Measurements from ENCODE around the gene UQCR11. TPM values are rescaled to one million over a fixed set of nuclear protein-coding genes. Genes with fewer than 3 reads are reported as not detected.

The UQCR11 gene
- total RNA-seq, 6 donors from 2014 or later, result 10.5 to 216 (median 67.3) TPM

GRCh38 chr19:1582201-1582600 lies 23.1 kb downstream of the UQCR11 start:
- H3K27ac ChIP-seq, result no peak overlapping the region
- ATAC-seq (ENCODE audit: low FRiP score in 2 of 2), result no peak
- WGBS, 2 donors, result 86 to 94% methylated on average over 4 to 9 of the region's 9 CpGs
- no peak for DNase-seq
- H3K9me3 ChIP-seq, result no peaks in the 10 kb centered on the region
- H3K27me3 ChIP-seq, result no peaks in the 10 kb centered on the region
- peaks cover 10 to 76% (median 67%) of the 10 kb centered on the region in 4 donors for H3K36me3 ChIP-seq
- TF ChIP-seq, protein P1, sequence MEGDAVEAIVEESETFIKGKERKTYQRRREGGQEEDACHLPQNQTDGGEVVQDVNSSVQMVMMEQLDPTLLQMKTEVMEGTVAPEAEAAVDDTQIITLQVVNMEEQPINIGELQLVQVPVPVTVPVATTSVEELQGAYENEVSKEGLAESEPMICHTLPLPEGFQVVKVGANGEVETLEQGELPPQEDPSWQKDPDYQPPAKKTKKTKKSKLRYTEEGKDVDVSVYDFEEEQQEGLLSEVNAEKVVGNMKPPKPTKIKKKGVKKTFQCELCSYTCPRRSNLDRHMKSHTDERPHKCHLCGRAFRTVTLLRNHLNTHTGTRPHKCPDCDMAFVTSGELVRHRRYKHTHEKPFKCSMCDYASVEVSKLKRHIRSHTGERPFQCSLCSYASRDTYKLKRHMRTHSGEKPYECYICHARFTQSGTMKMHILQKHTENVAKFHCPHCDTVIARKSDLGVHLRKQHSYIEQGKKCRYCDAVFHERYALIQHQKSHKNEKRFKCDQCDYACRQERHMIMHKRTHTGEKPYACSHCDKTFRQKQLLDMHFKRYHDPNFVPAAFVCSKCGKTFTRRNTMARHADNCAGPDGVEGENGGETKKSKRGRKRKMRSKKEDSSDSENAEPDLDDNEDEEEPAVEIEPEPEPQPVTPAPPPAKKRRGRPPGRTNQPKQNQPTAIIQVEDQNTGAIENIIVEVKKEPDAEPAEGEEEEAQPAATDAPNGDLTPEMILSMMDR (IDR thresholded peaks at IDR 0.05), result no peak
- TF ChIP-seq EP300 (IDR thresholded peaks at IDR 0.05) (no peak), POLR2A (IDR thresholded peaks at IDR 0.05) (no peak), POLR2AphosphoS5 (IDR thresholded peaks at IDR 0.05) (no peak)
- no peaks in the 10 kb centered on the region for H3K4me1 ChIP-seq
- H3K4me3 ChIP-seq, result no peak overlapping the region

GRCh38 chr19:1580957-1581356 lies 24.3 kb downstream of the UQCR11 start:
- no peak overlapping the region for H3K27ac ChIP-seq
- DNase-seq (no peak), ATAC-seq (ENCODE audit: low FRiP score in 2 of 2) (no peak)
- 95 to 96% methylated on average over 10 to 22 of the region's 22 CpGs for WGBS, 2 donors
- peaks cover 10 to 88% (median 78%) of the 10 kb centered on the region in 4 donors for H3K36me3 ChIP-seq
- H3K4me1 ChIP-seq, result no peaks in the 10 kb centered on the region
- no peak overlapping the region for H3K4me3 ChIP-seq
- no peaks in the 10 kb centered on the region for H3K27me3 ChIP-seq
- H3K9me3 ChIP-seq, result no peaks in the 10 kb centered on the region
- TF ChIP-seq POLR2A (IDR thresholded peaks at IDR 0.05), result no peak
- no peak for TF ChIP-seq EP300 (IDR thresholded peaks at IDR 0.05)
- TF ChIP-seq, protein P1 (IDR thresholded peaks at IDR 0.05), result no peak
- no peak for TF ChIP-seq POLR2AphosphoS5 (IDR thresholded peaks at IDR 0.05)

DNA sequence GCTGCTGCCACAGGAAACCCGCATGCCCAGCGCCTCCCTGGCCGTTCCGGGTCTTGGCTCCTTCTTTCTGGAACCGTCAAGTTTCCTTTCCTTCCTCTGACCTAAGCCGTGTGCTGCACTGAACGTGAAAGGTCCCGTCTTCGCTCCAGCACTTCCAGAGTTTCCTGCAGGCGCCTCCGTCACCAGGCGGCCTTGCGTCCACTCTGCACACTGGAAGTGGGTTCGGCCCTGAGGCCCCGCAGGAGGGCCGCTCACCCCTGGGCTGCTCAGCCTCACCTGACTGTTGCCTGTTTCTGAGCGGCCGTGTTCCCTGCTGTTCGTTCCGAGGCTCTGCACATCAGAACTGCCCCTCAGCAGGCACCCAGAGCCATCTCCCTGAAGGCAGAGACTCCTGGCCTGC lies 24.9 kb downstream of the UQCR11 start:
- DNase-seq (no peak), ATAC-seq (ENCODE audit: low FRiP score in 2 of 2) (no peak)
- Histone ChIP-seq H3K36me3 (peaks cover 10 to 88% (median 78%) of the 10 kb centered on the region in 4 donors), H3K4me1 (no peaks in the 10 kb centered on the region), H3K9me3 (no peaks in the 10 kb centered on the region), H3K27ac (no peak overlapping the region), H3K27me3 (no peaks in the 10 kb centered on the region), H3K4me3 (no peak overlapping the region)
- 91 to 94% methylated on average over 13 to 20 of the region's 20 CpGs for whole genome bisulfite sequencing, 2 donors
- no peak for TF ChIP-seq POLR2A (IDR thresholded peaks at IDR 0.05)
- TF ChIP-seq POLR2AphosphoS5 (IDR thresholded peaks at IDR 0.05), result no peak
- TF ChIP-seq, protein P1 (IDR thresholded peaks at IDR 0.05), result no peak
- TF ChIP-seq EP300 (IDR thresholded peaks at IDR 0.05), result no peak

DNA sequence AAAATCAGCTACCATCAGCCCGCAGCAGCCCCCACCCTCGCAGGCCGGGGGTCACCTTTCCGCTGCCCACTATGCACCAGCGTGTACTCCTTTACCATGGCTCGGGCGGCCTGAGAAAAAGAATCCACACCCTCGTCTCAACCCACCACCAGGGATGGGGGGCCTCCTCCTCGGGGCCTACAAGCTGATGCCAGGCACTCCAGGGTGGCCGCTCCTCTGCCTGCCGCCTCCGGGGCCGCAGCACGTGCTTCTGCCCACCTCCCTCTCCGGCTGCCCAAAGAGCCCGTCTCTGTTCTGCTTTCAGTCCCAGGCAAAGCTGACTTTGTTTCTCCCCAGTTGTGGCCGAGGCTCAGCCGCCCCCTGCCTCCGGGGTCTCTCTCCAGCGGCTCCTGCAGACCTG lies 26.0 kb downstream of the UQCR11 start:
- H3K4me3 ChIP-seq, result no peak overlapping the region
- H3K27ac ChIP-seq, result no peak overlapping the region
- H3K4me1 ChIP-seq, result no peaks in the 10 kb centered on the region
- no peak for TF ChIP-seq POLR2A (IDR thresholded peaks at IDR 0.05)
- TF ChIP-seq POLR2AphosphoS5 (IDR thresholded peaks at IDR 0.05), result no peak
- TF ChIP-seq, protein P1 (IDR thresholded peaks at IDR 0.05), result no peak
- TF ChIP-seq EP300 (IDR thresholded peaks at IDR 0.05), result no peak
- peaks cover 10 to 79% (median 73%) of the 10 kb centered on the region in 4 donors for H3K36me3 ChIP-seq
- WGBS, 2 donors, result 91 to 96% methylated on average over 20 of the region's 20 CpGs
- no peaks in the 10 kb centered on the region for H3K9me3 ChIP-seq
- H3K27me3 ChIP-seq, result no peaks in the 10 kb centered on the region
- no peak for ATAC-seq (ENCODE audit: low FRiP score in 2 of 2)
- DNase-seq, result no peak

DNA sequence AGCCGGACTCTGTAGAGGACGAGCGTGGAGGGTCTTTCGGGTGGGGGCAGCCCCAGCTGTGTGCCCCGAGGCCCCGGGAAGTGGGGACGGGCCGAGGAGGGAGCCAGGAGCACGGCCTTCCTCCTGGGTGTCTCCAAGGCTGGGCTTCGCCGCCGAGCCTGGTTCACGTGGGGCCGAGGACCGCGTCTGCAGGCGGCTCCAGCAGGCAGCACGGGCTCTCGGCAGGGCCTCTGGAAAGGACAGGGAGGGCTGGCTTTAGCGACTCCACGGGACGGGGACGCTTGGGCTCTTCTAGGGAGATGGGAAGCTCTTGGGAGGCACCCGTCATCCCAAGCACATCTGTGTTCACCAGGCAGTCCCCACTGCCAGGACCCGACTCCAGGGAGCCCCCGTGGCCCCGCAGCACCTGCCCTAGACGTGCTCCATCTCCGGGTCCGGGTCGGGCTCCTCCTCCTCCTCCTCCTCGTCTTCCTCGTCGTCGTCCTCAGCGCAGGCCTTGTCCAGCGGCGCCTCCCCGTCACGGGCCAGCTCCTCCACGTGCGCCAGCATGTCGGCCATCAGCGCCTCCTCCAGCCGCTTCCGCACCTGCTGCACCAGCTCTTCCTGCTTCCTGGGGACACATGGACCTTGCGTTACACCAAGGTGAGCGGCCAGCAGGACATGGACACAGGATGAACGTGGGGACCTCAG lies 27.2 kb downstream of the UQCR11 start:
- DNase-seq (peak in 1 of 2 donors; percentile 81), ATAC-seq (ENCODE audit: low FRiP score in 2 of 2) (peak in 1 of 2 donors; percentile 6)
- TF ChIP-seq EP300 (IDR thresholded peaks at IDR 0.05) (no peak), POLR2AphosphoS5 (IDR thresholded peaks at IDR 0.05) (no peak), POLR2A (IDR thresholded peaks at IDR 0.05) (no peak)
- TF ChIP-seq, protein P1 (IDR thresholded peaks at IDR 0.05), result no peak
- H3K27ac ChIP-seq, result no peak overlapping the region
- no peaks in the 10 kb centered on the region for H3K9me3 ChIP-seq
- no peaks in the 10 kb centered on the region for H3K27me3 ChIP-seq
- WGBS, 2 donors, result 92 to 94% methylated on average over 28 to 47 of the region's 49 CpGs
- H3K4me1 ChIP-seq, result no peaks in the 10 kb centered on the region
- peaks cover 10 to 69% (median 65%) of the 10 kb centered on the region in 4 donors for H3K36me3 ChIP-seq
- H3K4me3 ChIP-seq, result no peak overlapping the region

Data from upper lobe of left lung (tissue), 6 donors.